MM.1S (cell line): Measurements from ENCODE around the gene RPS4Y2.

Experiments used
- DNase-seq: peaks from one replicate; pipeline ENCODE4 v3.0.0-alpha.2; 2015
- H2AFZ ChIP-seq: fragments of 300-600 bp; sonication (generic); 2 replicates; pipeline ENCODE4 v1.6.0; 2016; ENCODE audit warnings: antibody characterized with exemption, low read length
- H3F3A ChIP-seq: fragments of 300-600 bp; sonication (generic); 2 replicates; pipeline ENCODE4 v1.6.1; 2016; ENCODE audit warnings: mild to moderate bottlenecking, antibody characterized with exemption, low read length, moderate library complexity, mixed read lengths; ENCODE audit not compliant: insufficient read depth
- H3K27ac ChIP-seq: fragments of 300-600 bp; sonication (generic); 2 replicates; pipeline ENCODE4 v1.5.1; 2016; ENCODE audit warnings: mild to moderate bottlenecking, low read length
- H3K27me3 ChIP-seq: fragments of 300-600 bp; sonication (generic); replicated peaks from 2 replicates; pipeline ENCODE4 v1.6.0; 2016; ENCODE audit warnings: low read length; ENCODE audit not compliant: insufficient read depth
- H3K36me3 ChIP-seq: fragments of 300-600 bp; sonication (generic); replicated peaks from 2 replicates; pipeline ENCODE4 v1.6.1; 2016; ENCODE audit warnings: mild to moderate bottlenecking, low read length, mixed read lengths; ENCODE audit not compliant: insufficient read depth
- H3K4me1 ChIP-seq: fragments of 300-600 bp; sonication (generic); 2 replicates; pipeline ENCODE4 v1.6.1; 2016; ENCODE audit warnings: low read length, mixed read lengths
- H3K4me2 ChIP-seq: fragments of 300-600 bp; sonication (generic); 2 replicates; pipeline ENCODE4 v1.6.0; 2016; ENCODE audit warnings: low read depth, low read length
- H3K4me3 ChIP-seq: fragments of 300-600 bp; sonication (generic); 2 replicates; pipeline ENCODE4 v1.5.1; 2016; ENCODE audit warnings: low read length, mixed read lengths
- H3K79me2 ChIP-seq: fragments of 300-600 bp; sonication (generic); 2 replicates; pipeline ENCODE4 v1.6.1; 2016; ENCODE audit warnings: mixed run types, low read length, mixed read lengths
- H3K9ac ChIP-seq: fragments of 300-600 bp; sonication (generic); 2 replicates; pipeline ENCODE4 v1.6.1; 2016; ENCODE audit warnings: low read length, mixed read lengths
- H3K9me2 ChIP-seq: fragments of 300-600 bp; sonication (generic); replicated peaks from 2 replicates; pipeline ENCODE4 v1.6.1; 2016; ENCODE audit warnings: mild to moderate bottlenecking, low read length, mixed read lengths; ENCODE audit not compliant: insufficient read depth
- H3K9me3 ChIP-seq: fragments of 300-600 bp; sonication (generic); replicated peaks from 2 replicates; pipeline ENCODE4 v1.6.1; 2016; ENCODE audit warnings: mild to moderate bottlenecking, low read length, mixed read lengths; ENCODE audit not compliant: insufficient read depth
- H4K20me1 ChIP-seq: fragments of 300-600 bp; sonication (generic); 2 replicates; pipeline ENCODE4 v1.6.1; 2016; ENCODE audit warnings: mild to moderate bottlenecking, low read length, moderate library complexity, mixed read lengths; ENCODE audit not compliant: insufficient read depth
- EZH2 ChIP-seq: fragments of 300-600 bp; sonication (generic); optimal IDR thresholded peaks from 2 replicates; pipeline ENCODE3; 2017; ENCODE audit warnings: low read depth, mild to moderate bottlenecking, antibody characterized with exemption, low read length, mixed read lengths
- EZH2phosphoT487 ChIP-seq: fragments of 300-600 bp; sonication (generic); IDR thresholded peaks from 2 replicates; pipeline ENCODE4 v1.6.1; 2018; ENCODE audit warnings: antibody characterized with exemption, low read length
- TF ChIP-seq, protein P1 (sequence below): fragments of 300-600 bp; sonication (generic); IDR thresholded peaks from 2 replicates; pipeline ENCODE4 v1.5.1; 2016; ENCODE audit warnings: antibody characterized with exemption, low read length, mixed read lengths

The RPS4Y2 gene

GRCh38 chrY:20817067-20817466 lies 61.2 kb downstream of the RPS4Y2 start:
- H3K4me2 ChIP-seq: no peak overlapping the region
- H3K9ac ChIP-seq: no peak overlapping the region
- no peaks in the 10 kb centered on the region for H3K36me3 ChIP-seq
- H3K4me3 ChIP-seq: no peak overlapping the region
- H3F3A ChIP-seq: no peaks in the 10 kb centered on the region
- H3K27me3 ChIP-seq: no peaks in the 10 kb centered on the region
- no peaks in the 10 kb centered on the region for H3K4me1 ChIP-seq
- no peaks in the 10 kb centered on the region for H3K9me3 ChIP-seq
- no peak overlapping the region for H3K27ac ChIP-seq
- no peaks in the 10 kb centered on the region for H4K20me1 ChIP-seq
- TF ChIP-seq, protein P1, sequence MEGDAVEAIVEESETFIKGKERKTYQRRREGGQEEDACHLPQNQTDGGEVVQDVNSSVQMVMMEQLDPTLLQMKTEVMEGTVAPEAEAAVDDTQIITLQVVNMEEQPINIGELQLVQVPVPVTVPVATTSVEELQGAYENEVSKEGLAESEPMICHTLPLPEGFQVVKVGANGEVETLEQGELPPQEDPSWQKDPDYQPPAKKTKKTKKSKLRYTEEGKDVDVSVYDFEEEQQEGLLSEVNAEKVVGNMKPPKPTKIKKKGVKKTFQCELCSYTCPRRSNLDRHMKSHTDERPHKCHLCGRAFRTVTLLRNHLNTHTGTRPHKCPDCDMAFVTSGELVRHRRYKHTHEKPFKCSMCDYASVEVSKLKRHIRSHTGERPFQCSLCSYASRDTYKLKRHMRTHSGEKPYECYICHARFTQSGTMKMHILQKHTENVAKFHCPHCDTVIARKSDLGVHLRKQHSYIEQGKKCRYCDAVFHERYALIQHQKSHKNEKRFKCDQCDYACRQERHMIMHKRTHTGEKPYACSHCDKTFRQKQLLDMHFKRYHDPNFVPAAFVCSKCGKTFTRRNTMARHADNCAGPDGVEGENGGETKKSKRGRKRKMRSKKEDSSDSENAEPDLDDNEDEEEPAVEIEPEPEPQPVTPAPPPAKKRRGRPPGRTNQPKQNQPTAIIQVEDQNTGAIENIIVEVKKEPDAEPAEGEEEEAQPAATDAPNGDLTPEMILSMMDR: no peak
- TF ChIP-seq EZH2 (no peak), EZH2phosphoT487 (no peak)
- no peaks in the 10 kb centered on the region for H3K9me2 ChIP-seq
- no peaks in the 10 kb centered on the region for H3K79me2 ChIP-seq
- DNase-seq: no peak
- H2AFZ ChIP-seq: no peak overlapping the region
